Measurements from ENCODE around the gene PCNX2. TPM values are rescaled to one million over a fixed set of nuclear protein-coding genes. Genes with fewer than 3 reads are reported as not detected.

PCNX2 gene
- total RNA-seq, 1 experiment from 2014 or later, result 18.6 TPM

DNA sequence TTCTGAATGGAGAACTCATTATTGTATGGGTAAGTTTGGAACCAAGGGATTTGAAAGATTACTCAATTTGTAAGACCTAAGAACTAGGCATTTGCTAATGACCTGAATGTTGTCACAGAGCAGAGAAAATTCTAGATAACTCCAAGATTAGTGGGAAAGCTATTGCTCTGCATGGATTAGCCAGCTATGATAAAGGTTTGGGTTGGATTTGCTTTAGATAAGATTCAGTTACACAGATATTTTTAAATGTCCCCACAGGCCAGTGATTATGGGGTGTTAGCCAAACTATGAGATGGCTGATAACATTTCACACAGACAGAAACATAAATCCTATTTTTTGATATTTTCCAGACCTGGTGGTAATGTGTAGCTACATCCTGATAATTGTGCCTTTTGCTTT lies 256.9 kb downstream of the PCNX2 start:
- intact Hi-C loops (cut with micrococcal nuclease; ENCODE audit: unreplicated experiment), result no loop called here
- POLR2A ChIA-PET (ENCODE audit: unreplicated experiment), result no interaction called here

DNA sequence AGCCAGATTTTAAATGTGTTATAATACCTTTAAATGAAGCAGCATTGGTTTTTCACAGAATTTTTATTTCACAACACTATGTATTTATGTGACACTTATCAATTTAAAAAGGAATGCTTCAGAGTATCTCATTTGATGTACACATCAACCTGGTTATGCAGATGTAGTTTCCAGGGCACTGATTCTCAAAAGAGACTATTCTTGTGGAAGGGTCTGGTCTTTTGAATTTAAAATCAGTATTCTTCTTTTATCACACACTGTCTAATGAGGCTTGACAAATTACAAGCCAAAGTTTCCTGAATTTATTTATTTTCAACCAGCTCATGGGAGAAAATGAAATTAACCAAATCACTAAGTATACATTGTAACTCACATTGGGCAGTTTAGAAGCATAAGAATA lies 257.7 kb downstream of the PCNX2 start:
- H4K20me1 ChIP-seq (ENCODE audit: insufficient read depth), result no peaks in the 10 kb centered on the region
- no peak overlapping the region for H3K4me3 ChIP-seq
- ChIA-PET CTCF (no interaction called here), POLR2A (ENCODE audit: unreplicated experiment) (no interaction called here)
- H2AFZ ChIP-seq, result no peak overlapping the region
- H3K36me3 ChIP-seq (ENCODE audit: low read depth), result no peaks in the 10 kb centered on the region
- H3F3A ChIP-seq (ENCODE audit: insufficient read depth, low read depth), result no peaks in the 10 kb centered on the region
- H3K4me1 ChIP-seq (replicated peaks; ENCODE audit: insufficient read depth), result no peaks in the 10 kb centered on the region
- H3K9me2 ChIP-seq (ENCODE audit: insufficient read depth), result no peaks in the 10 kb centered on the region
- no TSS peak for BruUV-seq (replicated peaks)
- H3K27me3 ChIP-seq (ENCODE audit: insufficient read depth, low read depth), result no peaks in the 10 kb centered on the region
- no peak overlapping the region for H3K27ac ChIP-seq
- H3K79me2 ChIP-seq (ENCODE audit: low read depth), result no peaks in the 10 kb centered on the region
- no peak for DNase-seq
- TF ChIP-seq EZH2 (IDR thresholded peaks at IDR 0.05; ENCODE audit: low read depth), result no peak
- TF ChIP-seq, protein P1, sequence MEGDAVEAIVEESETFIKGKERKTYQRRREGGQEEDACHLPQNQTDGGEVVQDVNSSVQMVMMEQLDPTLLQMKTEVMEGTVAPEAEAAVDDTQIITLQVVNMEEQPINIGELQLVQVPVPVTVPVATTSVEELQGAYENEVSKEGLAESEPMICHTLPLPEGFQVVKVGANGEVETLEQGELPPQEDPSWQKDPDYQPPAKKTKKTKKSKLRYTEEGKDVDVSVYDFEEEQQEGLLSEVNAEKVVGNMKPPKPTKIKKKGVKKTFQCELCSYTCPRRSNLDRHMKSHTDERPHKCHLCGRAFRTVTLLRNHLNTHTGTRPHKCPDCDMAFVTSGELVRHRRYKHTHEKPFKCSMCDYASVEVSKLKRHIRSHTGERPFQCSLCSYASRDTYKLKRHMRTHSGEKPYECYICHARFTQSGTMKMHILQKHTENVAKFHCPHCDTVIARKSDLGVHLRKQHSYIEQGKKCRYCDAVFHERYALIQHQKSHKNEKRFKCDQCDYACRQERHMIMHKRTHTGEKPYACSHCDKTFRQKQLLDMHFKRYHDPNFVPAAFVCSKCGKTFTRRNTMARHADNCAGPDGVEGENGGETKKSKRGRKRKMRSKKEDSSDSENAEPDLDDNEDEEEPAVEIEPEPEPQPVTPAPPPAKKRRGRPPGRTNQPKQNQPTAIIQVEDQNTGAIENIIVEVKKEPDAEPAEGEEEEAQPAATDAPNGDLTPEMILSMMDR (conservative IDR thresholded peaks at IDR 0.05), result no peak
- intact Hi-C loops (cut with micrococcal nuclease; ENCODE audit: unreplicated experiment), result no loop called here
- H3K4me2 ChIP-seq, result no peak overlapping the region
- H3K9me3 ChIP-seq (ENCODE audit: insufficient read depth, low read depth), result no peaks in the 10 kb centered on the region

More for the DNA sequence above, 256.9 kb downstream of the PCNX2 start:
- H3K36me3 ChIP-seq (ENCODE audit: low read depth), result no peaks in the 10 kb centered on the region
- no peak overlapping the region for H3K27ac ChIP-seq
- CTCF ChIA-PET, result no interaction called here
- DNase-seq, result no peak
- H3K79me2 ChIP-seq (ENCODE audit: low read depth), result no peaks in the 10 kb centered on the region
- no peak overlapping the region for H3K4me3 ChIP-seq
- BruUV-seq (replicated peaks), result no TSS peak
- no peaks in the 10 kb centered on the region for H3K9me2 ChIP-seq (ENCODE audit: insufficient read depth)
- H3K27me3 ChIP-seq (ENCODE audit: insufficient read depth, low read depth), result no peaks in the 10 kb centered on the region
- H4K20me1 ChIP-seq (ENCODE audit: insufficient read depth), result no peaks in the 10 kb centered on the region
- H3K4me1 ChIP-seq (replicated peaks; ENCODE audit: insufficient read depth), result no peaks in the 10 kb centered on the region
- H3F3A ChIP-seq (ENCODE audit: insufficient read depth, low read depth), result no peaks in the 10 kb centered on the region
- H2AFZ ChIP-seq, result no peak overlapping the region
- no peak overlapping the region for H3K4me2 ChIP-seq
- TF ChIP-seq, protein P1 (conservative IDR thresholded peaks at IDR 0.05), result no peak
- TF ChIP-seq EZH2 (IDR thresholded peaks at IDR 0.05; ENCODE audit: low read depth), result no peak
- no peaks in the 10 kb centered on the region for H3K9me3 ChIP-seq (ENCODE audit: insufficient read depth, low read depth)

DNA sequence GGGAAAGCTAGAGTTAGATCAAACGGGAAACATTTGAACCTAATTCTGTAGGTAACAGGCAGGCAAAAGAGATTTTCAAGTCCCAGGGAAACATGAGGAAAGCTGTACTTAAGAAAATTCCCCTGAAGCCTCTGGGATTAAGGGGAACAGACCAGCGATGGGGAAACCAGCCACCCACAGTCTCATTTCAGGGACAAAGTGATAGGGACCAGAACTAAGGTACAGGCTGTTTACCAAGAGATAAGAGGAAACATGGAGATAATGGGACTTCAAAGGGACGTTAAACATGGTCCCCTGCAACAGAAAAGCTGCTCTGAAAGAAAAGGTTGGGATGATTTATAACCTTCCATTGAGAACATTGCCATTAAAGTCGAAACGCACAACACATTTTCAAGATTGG lies 260.7 kb downstream of the PCNX2 start:
- intact Hi-C loops (cut with micrococcal nuclease; ENCODE audit: unreplicated experiment), result no loop called here
- no peak for TF ChIP-seq EZH2 (IDR thresholded peaks at IDR 0.05; ENCODE audit: low read depth)
- TF ChIP-seq, protein P1 (conservative IDR thresholded peaks at IDR 0.05), result no peak
- no TSS peak for BruUV-seq (replicated peaks)
- Histone ChIP-seq H3K36me3 (ENCODE audit: low read depth) (no peaks in the 10 kb centered on the region), H3K27ac (no peak overlapping the region), H3F3A (ENCODE audit: insufficient read depth, low read depth) (no peaks in the 10 kb centered on the region), H3K9me3 (ENCODE audit: insufficient read depth, low read depth) (no peaks in the 10 kb centered on the region), H3K4me1 (replicated peaks; ENCODE audit: insufficient read depth) (no peaks in the 10 kb centered on the region), H3K79me2 (ENCODE audit: low read depth) (no peaks in the 10 kb centered on the region), H3K4me3 (no peak overlapping the region), H2AFZ (no peak overlapping the region), H3K9me2 (ENCODE audit: insufficient read depth) (no peaks in the 10 kb centered on the region), H3K4me2 (no peak overlapping the region), H4K20me1 (ENCODE audit: insufficient read depth) (no peaks in the 10 kb centered on the region), H3K27me3 (ENCODE audit: insufficient read depth, low read depth) (no peaks in the 10 kb centered on the region)
- no peak for DNase-seq
- POLR2A ChIA-PET (ENCODE audit: unreplicated experiment), result no interaction called here
- CTCF ChIA-PET, result no interaction called here

All from PC-9 (cell line).